PFSK-1 (cell line): Measurements from ENCODE around the gene TMEM131L.

Experiments
- FOXP2 ChIP-seq: optimal IDR thresholded peaks from 2 replicates; pipeline ENCODE3; 2011; ENCODE audit warnings: borderline replicate concordance, control low read depth, inconsistent platforms; ENCODE audit not compliant: insufficient read depth; ENCODE audit errors: extremely low read length, extremely low read depth
- POLR2AphosphoS5 ChIP-seq: IDR thresholded peaks from 2 replicates; pipeline ENCODE4 v1.6.1; 2012; ENCODE audit warnings: low read depth, mild to moderate bottlenecking, control low read depth, low read length, moderate library complexity
- SIN3A ChIP-seq: IDR thresholded peaks from 2 replicates; pipeline ENCODE4 v1.6.1; 2012; ENCODE audit warnings: mild to moderate bottlenecking, low read length, moderate library complexity, borderline replicate concordance; ENCODE audit not compliant: insufficient read depth
- TAF1 ChIP-seq: IDR thresholded peaks from 2 replicates; pipeline ENCODE4 v1.6.1; 2012; ENCODE audit warnings: low read length, control low read depth, borderline replicate concordance; ENCODE audit not compliant: insufficient read depth
- TF ChIP-seq, protein P1 (sequence below), 2 experiments: IDR thresholded peaks; 2 replicates each; pipeline versions ENCODE4 v1.6.1 to v1.8.0; 2011 to 2012; ENCODE audit warnings: low read depth in 2 of 2, low read length in 2 of 2, control low read depth in 1 of 2, inconsistent platforms in 1 of 2, mild to moderate bottlenecking in 1 of 2, moderate library complexity in 1 of 2; ENCODE audit not compliant: insufficient read depth in 1 of 2

TMEM131L gene

DNA sequence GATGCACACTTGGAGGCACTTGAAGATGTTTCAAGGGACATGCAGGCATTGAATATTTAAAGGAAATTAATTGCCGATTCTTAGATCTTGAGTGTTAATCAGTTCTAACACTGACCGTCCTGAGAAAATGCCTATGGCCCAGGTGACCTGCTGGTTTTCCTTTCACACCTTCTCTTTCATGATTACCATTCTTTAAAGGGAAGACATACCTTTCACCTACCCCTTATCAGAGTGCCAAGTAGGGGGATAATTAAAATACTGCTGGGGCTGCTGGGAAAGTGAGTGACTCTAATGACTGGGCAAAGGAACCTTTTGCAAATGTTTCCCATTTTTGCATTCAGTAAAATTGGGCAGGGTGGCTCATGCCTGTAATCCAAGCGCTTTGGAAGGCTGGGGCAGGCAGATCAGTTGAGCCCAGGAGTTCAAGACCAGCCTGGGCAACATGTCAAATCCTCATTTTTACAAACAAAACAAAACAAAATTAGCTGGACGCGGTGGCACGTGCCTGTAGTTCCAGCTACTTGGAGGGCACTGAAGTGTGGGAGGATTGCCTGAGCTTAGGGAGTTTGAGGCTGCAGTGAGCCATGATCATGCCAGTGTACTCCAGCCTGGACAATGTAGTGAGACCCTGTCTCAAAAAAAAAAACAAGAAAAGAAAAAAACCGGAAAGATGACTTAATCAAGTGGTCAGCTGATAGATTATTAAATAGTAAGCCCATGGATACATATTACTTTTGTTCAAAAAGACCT, 44.3 kb downstream of the TMEM131L start:
- TF ChIP-seq POLR2AphosphoS5 (no peak), FOXP2 (no peak), TAF1 (no peak), SIN3A (no peak)
- TF ChIP-seq, protein P1, sequence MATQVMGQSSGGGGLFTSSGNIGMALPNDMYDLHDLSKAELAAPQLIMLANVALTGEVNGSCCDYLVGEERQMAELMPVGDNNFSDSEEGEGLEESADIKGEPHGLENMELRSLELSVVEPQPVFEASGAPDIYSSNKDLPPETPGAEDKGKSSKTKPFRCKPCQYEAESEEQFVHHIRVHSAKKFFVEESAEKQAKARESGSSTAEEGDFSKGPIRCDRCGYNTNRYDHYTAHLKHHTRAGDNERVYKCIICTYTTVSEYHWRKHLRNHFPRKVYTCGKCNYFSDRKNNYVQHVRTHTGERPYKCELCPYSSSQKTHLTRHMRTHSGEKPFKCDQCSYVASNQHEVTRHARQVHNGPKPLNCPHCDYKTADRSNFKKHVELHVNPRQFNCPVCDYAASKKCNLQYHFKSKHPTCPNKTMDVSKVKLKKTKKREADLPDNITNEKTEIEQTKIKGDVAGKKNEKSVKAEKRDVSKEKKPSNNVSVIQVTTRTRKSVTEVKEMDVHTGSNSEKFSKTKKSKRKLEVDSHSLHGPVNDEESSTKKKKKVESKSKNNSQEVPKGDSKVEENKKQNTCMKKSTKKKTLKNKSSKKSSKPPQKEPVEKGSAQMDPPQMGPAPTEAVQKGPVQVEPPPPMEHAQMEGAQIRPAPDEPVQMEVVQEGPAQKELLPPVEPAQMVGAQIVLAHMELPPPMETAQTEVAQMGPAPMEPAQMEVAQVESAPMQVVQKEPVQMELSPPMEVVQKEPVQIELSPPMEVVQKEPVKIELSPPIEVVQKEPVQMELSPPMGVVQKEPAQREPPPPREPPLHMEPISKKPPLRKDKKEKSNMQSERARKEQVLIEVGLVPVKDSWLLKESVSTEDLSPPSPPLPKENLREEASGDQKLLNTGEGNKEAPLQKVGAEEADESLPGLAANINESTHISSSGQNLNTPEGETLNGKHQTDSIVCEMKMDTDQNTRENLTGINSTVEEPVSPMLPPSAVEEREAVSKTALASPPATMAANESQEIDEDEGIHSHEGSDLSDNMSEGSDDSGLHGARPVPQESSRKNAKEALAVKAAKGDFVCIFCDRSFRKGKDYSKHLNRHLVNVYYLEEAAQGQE (IDR thresholded peaks at IDR 0.05; ENCODE audit: insufficient read depth in 1 of 2, low read depth in 2 of 2, low read length in 2 of 2), result no peak

DNA sequence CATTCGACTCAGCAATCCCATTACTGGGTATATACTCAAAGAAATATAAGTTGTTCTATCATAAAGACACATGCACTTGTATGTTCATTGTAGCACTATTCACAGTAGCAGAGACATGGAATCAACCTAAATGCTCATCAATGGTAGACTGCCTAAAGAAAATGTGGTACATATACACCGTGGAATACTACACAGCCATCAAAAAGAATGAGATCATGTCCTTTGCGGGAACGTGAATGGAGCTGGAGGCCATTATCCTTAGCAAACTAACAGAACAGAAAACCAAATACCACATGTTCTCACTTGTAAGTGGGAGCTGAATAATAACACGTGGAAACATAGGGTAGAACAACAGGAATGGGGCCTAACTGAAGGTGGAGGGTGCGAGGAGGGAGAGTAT, 44.9 kb downstream of the TMEM131L start:
- TF ChIP-seq, protein P1 (IDR thresholded peaks at IDR 0.05; ENCODE audit: insufficient read depth in 1 of 2, low read depth in 2 of 2, low read length in 2 of 2), result no peak
- TF ChIP-seq FOXP2 (no peak), POLR2AphosphoS5 (no peak), TAF1 (no peak), SIN3A (no peak)

DNA sequence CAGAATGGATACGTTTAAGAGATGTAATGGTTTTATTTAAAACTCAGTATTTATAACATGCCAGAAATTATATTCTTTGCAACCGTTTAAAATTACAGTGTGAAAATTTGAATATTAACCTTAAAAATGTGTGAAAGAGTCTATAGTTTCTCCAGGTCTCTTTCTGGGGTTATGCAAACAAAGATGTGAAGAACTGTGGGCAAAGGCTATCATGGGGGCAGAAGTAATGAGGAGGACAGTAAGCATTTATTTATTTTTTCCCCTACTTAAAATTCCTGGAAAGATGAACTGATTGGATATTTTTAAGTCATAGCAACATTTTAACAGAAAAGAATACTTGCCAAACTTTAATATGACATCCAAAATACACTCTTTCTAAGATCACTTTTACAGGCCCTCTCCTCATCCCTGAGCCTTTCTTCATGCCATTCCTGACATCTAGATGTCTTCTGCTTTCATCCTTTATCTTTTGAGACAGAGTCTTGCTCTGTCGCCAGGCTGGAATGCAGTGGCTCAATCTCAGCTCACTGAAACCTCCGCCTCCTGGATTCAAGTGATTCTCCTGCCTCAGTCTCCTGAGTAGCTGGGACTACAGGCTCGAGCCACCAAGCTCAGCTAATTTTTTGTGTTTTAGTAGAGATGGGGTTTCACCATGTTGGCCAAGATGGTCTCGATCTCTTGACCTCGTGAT, 46.1 kb downstream of the TMEM131L start:
- TF ChIP-seq TAF1 (no peak), SIN3A (no peak), FOXP2 (no peak), POLR2AphosphoS5 (no peak)
- TF ChIP-seq, protein P1 (IDR thresholded peaks at IDR 0.05; ENCODE audit: insufficient read depth in 1 of 2, low read depth in 2 of 2, low read length in 2 of 2), result no peak

DNA sequence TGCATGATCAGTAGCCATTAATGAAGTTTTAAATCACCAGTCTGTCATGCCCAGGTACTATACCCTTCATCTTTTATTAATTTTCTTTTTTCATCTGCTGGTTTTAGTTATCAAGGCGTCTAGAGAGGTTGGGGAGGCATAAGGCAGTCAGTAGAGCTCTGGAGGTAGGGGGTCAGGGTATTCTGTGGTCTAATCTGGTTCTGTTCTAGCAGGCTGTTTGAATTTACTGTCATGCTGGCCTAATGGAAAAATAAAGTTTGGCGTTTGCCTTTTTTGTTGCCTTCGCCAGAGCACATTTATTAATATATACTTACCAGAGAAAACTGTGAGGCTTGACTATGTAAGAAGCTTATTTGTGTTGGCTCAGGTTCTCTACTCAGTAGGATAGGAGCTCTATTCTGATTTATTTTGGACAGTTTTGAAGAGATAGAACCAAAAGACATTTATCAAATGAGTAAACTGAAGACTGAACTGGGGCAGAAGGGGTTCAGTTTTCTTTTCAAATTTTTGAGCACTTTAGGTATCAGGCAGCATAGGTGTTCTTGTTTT, 46.9 kb downstream of the TMEM131L start:
- TF ChIP-seq SIN3A (no peak), POLR2AphosphoS5 (no peak), TAF1 (no peak), FOXP2 (no peak)
- TF ChIP-seq, protein P1 (IDR thresholded peaks at IDR 0.05; ENCODE audit: insufficient read depth in 1 of 2, low read depth in 2 of 2, low read length in 2 of 2), result no peak
